ENCODE measurements around the gene CELA2B.
A peak's percentile ranks its signal among the peaks of the same experiment; 100 is the strongest.

- TF ChIP-seq CTCF (IDR thresholded peaks at IDR 0.05) (peak in 1 of 12 donors; percentile 9), POLR2A (IDR thresholded peaks at IDR 0.05) (peak in 1 of 2 donors; percentile 29)
These were observed 48.0 kb downstream of the CELA2B start, which contains the start of gene CASP9 for GRCh38 chr1:15524021-15524282.

All from heart left ventricle (tissue), 13 donors.